Neural cell (in vitro differentiated cells): ENCODE measurements around the gene FASTKD1. TPM values are rescaled to one million over a fixed set of nuclear protein-coding genes. Genes with fewer than 3 reads are reported as not detected.

Source experiments
- H2AFZ ChIP-seq: fragments of 200-600, 300-800 bp; sonication (generic), shearing (Covaris generic); 2 replicates; pipeline ENCODE4 v1.6.0; 2014; ENCODE audit warnings: low read depth, mild to moderate bottlenecking, antibody characterized with exemption, low read length, moderate library complexity
- H3F3A ChIP-seq: fragments of 200-600 bp; shearing (Covaris generic); 2 replicates; pipeline ENCODE4 v1.6.1; 2016; ENCODE audit warnings: mild to moderate bottlenecking, moderate library complexity, mixed read lengths, antibody characterized with exemption, low read length; ENCODE audit not compliant: insufficient read depth, poor library complexity, severe bottlenecking
- H3K27ac ChIP-seq: fragments of 200-600, 300-800 bp; sonication (generic), shearing (Covaris generic); 2 replicates; pipeline ENCODE4 v1.5.1; 2014; ENCODE audit warnings: mild to moderate bottlenecking, low read length, moderate library complexity
- H3K27me3 ChIP-seq: fragments of 300-800, 200-600 bp; sonication (generic), shearing (Covaris generic); 2 replicates; pipeline ENCODE4 v1.6.0; 2014; ENCODE audit warnings: mild to moderate bottlenecking, low read depth, low read length, moderate library complexity; ENCODE audit not compliant: insufficient read depth
- H3K36me3 ChIP-seq: fragments of 300-800, 200-600 bp; sonication (generic), shearing (Covaris generic); 2 replicates; pipeline ENCODE4 v1.5.1; 2014; ENCODE audit warnings: mild to moderate bottlenecking, antibody characterized with exemption, low read length, moderate library complexity; ENCODE audit not compliant: insufficient read depth
- H3K4me2 ChIP-seq: fragments of 300-800, 200-600 bp; sonication (generic), shearing (Covaris generic); 2 replicates; pipeline ENCODE4 v1.6.0; 2014; ENCODE audit warnings: mild to moderate bottlenecking, low read length
- H3K4me3 ChIP-seq: fragments of 300-800, 200-600 bp; sonication (generic), shearing (Covaris generic); 2 replicates; pipeline ENCODE4 v1.5.1; 2014; ENCODE audit warnings: mild to moderate bottlenecking, low read length, moderate library complexity
- H3K79me2 ChIP-seq: fragments of 200-600 bp; shearing (Covaris generic); replicated peaks from 2 replicates; pipeline ENCODE4 v1.6.0; 2014; ENCODE audit warnings: mild to moderate bottlenecking, low read length, moderate library complexity; ENCODE audit not compliant: insufficient read depth
- H3K9ac ChIP-seq: fragments of 300-800, 200-600 bp; sonication (generic), shearing (Covaris generic); 2 replicates; pipeline ENCODE4 v1.6.1; 2016; ENCODE audit warnings: mild to moderate bottlenecking, low read length, mixed read lengths
- H3K9me2 ChIP-seq: fragments of 200-600 bp; shearing (Covaris generic); 2 replicates; pipeline ENCODE4 v1.6.1; 2016; ENCODE audit warnings: mild to moderate bottlenecking, low read length, mixed read lengths; ENCODE audit not compliant: insufficient read depth
- H3K9me3 ChIP-seq: fragments of 200-600, 300-800 bp; sonication (generic), shearing (Covaris generic); 2 replicates; pipeline ENCODE4 v1.6.1; 2016; ENCODE audit warnings: mild to moderate bottlenecking, mixed run types, low read length, moderate library complexity, mixed read lengths
- H4K20me1 ChIP-seq: fragments of 200-600 bp; shearing (Covaris generic); 2 replicates; pipeline ENCODE4 v1.6.1; 2016; ENCODE audit warnings: mild to moderate bottlenecking, mixed run types; ENCODE audit not compliant: insufficient read depth
- EP300 ChIP-seq: fragments of 450-650 bp; conservative IDR thresholded peaks from 2 replicates; pipeline ENCODE4 v1.6.1; 2014; ENCODE audit warnings: antibody characterized with exemption, mild to moderate bottlenecking, moderate library complexity; ENCODE audit not compliant: poor library complexity, severe bottlenecking
- EZH2 ChIP-seq: fragments of 200-600, 300-800 bp; shearing (Covaris generic), sonication (generic); IDR thresholded peaks from 2 replicates; pipeline ENCODE4 v1.6.1; 2014; ENCODE audit warnings: antibody characterized with exemption, low read length, borderline replicate concordance, mild to moderate bottlenecking; ENCODE audit not compliant: insufficient read depth, poor library complexity, severe bottlenecking
- MXI1 ChIP-seq: fragments of 450-650 bp; conservative IDR thresholded peaks from 2 replicates; pipeline ENCODE4 v1.6.1; 2014; ENCODE audit warnings: antibody characterized with exemption, mild to moderate bottlenecking; ENCODE audit not compliant: poor library complexity, severe bottlenecking
- POLR2AphosphoS5 ChIP-seq: IDR thresholded peaks from 2 replicates; pipeline ENCODE4 v1.6.1; 2012
- RAD21 ChIP-seq: fragments of 450-650 bp; conservative IDR thresholded peaks from 2 replicates; pipeline ENCODE4 v1.6.1; 2014; ENCODE audit warnings: antibody characterized with exemption, mild to moderate bottlenecking, moderate library complexity
- SMC3 ChIP-seq: fragments of 450-650 bp; conservative IDR thresholded peaks from 2 replicates; pipeline ENCODE4 v1.6.1; 2014; ENCODE audit warnings: antibody characterized with exemption, mild to moderate bottlenecking, moderate library complexity; ENCODE audit not compliant: poor library complexity
- TAF1 ChIP-seq: IDR thresholded peaks from 2 replicates; pipeline ENCODE4 v1.6.1; 2012; ENCODE audit warnings: low read depth
- polyA plus RNA-seq: library from polyadenylated mRNA; depleted of rRNA; stranded (reverse); fragments of >200 nt; gene quantifications from 2 replicates; pipeline ENCODE4 v1.2.3, GENCODE V29; 2014
- TF ChIP-seq, protein P1 (sequence below): fragments of 450-650 bp; IDR thresholded peaks from 2 replicates; pipeline ENCODE4 v1.5.1; 2014; ENCODE audit warnings: antibody characterized with exemption, mild to moderate bottlenecking, moderate library complexity; ENCODE audit not compliant: poor library complexity, severe bottlenecking
- TF ChIP-seq, protein P2 (sequence below): IDR thresholded peaks from 2 replicates; pipeline ENCODE4 v1.6.1; 2012; ENCODE audit warnings: borderline replicate concordance

Gene FASTKD1
- polyA plus RNA-seq, 1 donor from 2014 or later: 50.3 TPM

DNA sequence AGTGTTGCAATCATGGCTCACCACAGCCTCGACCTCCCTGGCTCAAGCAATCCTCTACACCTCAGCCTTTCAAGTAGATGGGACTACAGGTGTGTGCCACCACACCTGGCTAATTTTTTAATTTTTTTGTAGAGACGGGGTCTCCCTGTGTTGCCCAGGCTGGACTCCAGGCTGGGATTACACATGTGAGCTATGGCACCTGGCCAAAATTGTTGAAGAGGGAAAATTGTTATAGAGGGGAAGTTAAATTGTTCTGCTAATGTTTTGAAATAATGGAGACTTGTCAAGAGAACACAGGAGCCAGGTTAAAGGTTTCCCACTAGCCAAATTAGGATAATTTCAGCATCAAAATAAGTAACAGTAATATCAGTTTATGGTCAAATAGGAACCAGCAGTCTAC lies 35.6 kb upstream of the FASTKD1 start:
- H3F3A ChIP-seq: no peaks in the 10 kb centered on the region
- no peak overlapping the region for H3K4me3 ChIP-seq
- H3K36me3 ChIP-seq: peaks cover 12% of the 10 kb centered on the region
- H3K79me2 ChIP-seq: no peaks in the 10 kb centered on the region
- H2AFZ ChIP-seq: no peak overlapping the region
- no peaks in the 10 kb centered on the region for H3K9me2 ChIP-seq
- no peaks in the 10 kb centered on the region for H4K20me1 ChIP-seq
- H3K4me2 ChIP-seq: no peak overlapping the region
- no peak overlapping the region for H3K9ac ChIP-seq
- H3K9me3 ChIP-seq: no peaks in the 10 kb centered on the region
- TF ChIP-seq POLR2AphosphoS5 (no peak), EP300 (no peak)
- TF ChIP-seq, protein P1, sequence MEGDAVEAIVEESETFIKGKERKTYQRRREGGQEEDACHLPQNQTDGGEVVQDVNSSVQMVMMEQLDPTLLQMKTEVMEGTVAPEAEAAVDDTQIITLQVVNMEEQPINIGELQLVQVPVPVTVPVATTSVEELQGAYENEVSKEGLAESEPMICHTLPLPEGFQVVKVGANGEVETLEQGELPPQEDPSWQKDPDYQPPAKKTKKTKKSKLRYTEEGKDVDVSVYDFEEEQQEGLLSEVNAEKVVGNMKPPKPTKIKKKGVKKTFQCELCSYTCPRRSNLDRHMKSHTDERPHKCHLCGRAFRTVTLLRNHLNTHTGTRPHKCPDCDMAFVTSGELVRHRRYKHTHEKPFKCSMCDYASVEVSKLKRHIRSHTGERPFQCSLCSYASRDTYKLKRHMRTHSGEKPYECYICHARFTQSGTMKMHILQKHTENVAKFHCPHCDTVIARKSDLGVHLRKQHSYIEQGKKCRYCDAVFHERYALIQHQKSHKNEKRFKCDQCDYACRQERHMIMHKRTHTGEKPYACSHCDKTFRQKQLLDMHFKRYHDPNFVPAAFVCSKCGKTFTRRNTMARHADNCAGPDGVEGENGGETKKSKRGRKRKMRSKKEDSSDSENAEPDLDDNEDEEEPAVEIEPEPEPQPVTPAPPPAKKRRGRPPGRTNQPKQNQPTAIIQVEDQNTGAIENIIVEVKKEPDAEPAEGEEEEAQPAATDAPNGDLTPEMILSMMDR: no peak
- H3K27me3 ChIP-seq: no peaks in the 10 kb centered on the region
- no peak overlapping the region for H3K27ac ChIP-seq

DNA sequence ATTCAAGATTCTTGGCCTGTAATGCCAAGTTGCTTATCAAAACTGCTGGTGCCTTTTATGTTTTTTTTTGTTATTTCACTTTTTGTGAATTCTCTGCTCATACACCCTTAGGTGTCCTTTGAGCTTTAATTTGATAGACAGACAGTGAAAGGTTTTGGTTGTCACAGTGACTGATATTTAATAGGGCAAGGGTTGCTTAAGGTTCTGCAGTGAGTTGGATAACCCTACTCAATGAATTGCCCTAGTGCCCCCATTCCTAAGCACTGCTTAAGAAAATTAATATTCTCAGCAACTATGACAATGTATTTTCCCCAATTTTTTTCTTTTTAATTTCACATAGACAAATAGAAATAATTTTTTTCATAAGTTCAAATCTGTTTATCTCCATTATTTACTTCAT lies 25.9 kb upstream of the FASTKD1 start:
- H3K27ac ChIP-seq: no peak overlapping the region
- H3K9ac ChIP-seq: no peak overlapping the region
- H2AFZ ChIP-seq: no peak overlapping the region
- no peaks in the 10 kb centered on the region for H3K27me3 ChIP-seq
- H4K20me1 ChIP-seq: no peaks in the 10 kb centered on the region
- peaks cover 42% of the 10 kb centered on the region for H3K79me2 ChIP-seq
- no peaks in the 10 kb centered on the region for H3F3A ChIP-seq
- no peaks in the 10 kb centered on the region for H3K9me2 ChIP-seq
- TF ChIP-seq EZH2 (no peak), MXI1 (no peak), EP300 (no peak), SMC3 (no peak), TAF1 (no peak), POLR2AphosphoS5 (no peak), RAD21 (no peak)
- TF ChIP-seq, protein P2, sequence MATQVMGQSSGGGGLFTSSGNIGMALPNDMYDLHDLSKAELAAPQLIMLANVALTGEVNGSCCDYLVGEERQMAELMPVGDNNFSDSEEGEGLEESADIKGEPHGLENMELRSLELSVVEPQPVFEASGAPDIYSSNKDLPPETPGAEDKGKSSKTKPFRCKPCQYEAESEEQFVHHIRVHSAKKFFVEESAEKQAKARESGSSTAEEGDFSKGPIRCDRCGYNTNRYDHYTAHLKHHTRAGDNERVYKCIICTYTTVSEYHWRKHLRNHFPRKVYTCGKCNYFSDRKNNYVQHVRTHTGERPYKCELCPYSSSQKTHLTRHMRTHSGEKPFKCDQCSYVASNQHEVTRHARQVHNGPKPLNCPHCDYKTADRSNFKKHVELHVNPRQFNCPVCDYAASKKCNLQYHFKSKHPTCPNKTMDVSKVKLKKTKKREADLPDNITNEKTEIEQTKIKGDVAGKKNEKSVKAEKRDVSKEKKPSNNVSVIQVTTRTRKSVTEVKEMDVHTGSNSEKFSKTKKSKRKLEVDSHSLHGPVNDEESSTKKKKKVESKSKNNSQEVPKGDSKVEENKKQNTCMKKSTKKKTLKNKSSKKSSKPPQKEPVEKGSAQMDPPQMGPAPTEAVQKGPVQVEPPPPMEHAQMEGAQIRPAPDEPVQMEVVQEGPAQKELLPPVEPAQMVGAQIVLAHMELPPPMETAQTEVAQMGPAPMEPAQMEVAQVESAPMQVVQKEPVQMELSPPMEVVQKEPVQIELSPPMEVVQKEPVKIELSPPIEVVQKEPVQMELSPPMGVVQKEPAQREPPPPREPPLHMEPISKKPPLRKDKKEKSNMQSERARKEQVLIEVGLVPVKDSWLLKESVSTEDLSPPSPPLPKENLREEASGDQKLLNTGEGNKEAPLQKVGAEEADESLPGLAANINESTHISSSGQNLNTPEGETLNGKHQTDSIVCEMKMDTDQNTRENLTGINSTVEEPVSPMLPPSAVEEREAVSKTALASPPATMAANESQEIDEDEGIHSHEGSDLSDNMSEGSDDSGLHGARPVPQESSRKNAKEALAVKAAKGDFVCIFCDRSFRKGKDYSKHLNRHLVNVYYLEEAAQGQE: no peak
- TF ChIP-seq, protein P1: no peak
- H3K4me2 ChIP-seq: no peak overlapping the region
- H3K9me3 ChIP-seq: no peaks in the 10 kb centered on the region
- no peak overlapping the region for H3K4me3 ChIP-seq
- H3K36me3 ChIP-seq: no peaks in the 10 kb centered on the region
